OCI-LY3 (cell line): ENCODE data around the gene PIM3.

ENCODE experiments used
- EZH2phosphoT487 ChIP-seq: fragments of 200-600 bp; shearing (Covaris generic); IDR thresholded peaks from 2 replicates; pipeline ENCODE4 v1.6.1; 2018; ENCODE audit warnings: antibody characterized with exemption, mixed run types, low read depth
- TF ChIP-seq, protein P1 (sequence below): fragments of 200-600, 300-600 bp; sonication (generic); IDR thresholded peaks from 2 replicates; pipeline ENCODE4 v1.5.1; 2014; ENCODE audit warnings: antibody characterized with exemption, low read length, low read depth

DNA sequence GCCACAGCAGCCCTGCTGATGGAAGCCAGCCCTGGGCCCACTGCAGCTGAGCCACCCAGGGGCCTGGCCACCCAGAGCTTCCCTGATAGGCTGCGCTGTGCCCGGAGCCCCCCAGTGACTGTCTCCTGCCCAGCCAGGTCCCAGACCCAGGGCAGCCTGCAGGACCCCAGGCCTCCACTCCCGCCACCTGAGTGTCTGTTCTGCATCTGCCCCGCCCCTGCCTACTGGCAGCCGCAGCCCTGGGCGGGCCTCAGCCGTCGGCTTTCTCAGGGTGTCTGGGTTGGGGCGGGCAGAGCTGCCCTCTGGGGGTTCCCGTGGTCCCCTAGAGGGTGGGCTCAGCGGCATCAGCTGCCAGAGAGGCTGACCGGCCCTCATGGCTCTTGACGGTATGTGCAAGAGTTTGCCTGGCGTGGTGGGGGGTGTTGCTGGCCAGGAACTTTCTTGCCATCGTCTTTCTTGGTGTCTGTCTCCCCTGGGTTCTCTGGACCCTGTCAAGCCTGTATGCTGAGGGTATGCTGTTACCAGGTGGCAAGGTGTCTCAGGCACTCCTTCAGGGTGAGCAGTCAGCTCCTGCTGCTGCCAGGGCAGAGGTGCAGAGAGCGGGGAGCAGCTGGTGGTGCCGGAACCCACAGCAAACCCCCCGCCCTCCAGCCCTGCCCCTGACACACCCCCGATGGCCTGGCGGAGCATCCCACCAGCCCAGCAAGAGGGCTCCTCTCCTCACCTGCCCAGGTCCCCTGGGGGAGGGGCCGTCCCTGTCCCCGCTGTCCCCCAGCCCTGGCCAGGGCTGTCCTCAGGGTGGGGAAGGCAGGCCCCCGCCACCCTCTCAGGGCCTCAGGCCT lies 12.2 kb upstream of the PIM3 start:
- TF ChIP-seq, protein P1, sequence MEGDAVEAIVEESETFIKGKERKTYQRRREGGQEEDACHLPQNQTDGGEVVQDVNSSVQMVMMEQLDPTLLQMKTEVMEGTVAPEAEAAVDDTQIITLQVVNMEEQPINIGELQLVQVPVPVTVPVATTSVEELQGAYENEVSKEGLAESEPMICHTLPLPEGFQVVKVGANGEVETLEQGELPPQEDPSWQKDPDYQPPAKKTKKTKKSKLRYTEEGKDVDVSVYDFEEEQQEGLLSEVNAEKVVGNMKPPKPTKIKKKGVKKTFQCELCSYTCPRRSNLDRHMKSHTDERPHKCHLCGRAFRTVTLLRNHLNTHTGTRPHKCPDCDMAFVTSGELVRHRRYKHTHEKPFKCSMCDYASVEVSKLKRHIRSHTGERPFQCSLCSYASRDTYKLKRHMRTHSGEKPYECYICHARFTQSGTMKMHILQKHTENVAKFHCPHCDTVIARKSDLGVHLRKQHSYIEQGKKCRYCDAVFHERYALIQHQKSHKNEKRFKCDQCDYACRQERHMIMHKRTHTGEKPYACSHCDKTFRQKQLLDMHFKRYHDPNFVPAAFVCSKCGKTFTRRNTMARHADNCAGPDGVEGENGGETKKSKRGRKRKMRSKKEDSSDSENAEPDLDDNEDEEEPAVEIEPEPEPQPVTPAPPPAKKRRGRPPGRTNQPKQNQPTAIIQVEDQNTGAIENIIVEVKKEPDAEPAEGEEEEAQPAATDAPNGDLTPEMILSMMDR = no peak
- TF ChIP-seq EZH2phosphoT487 = no peak
